IPS-NIHi11 (cell line): ENCODE data around the gene NOL3.
"Not testable (repeated sequence)": the region's sequence is repeated elsewhere in the genome, so short reads cannot be mapped to it uniquely, and the experiment has no call there.

Experiments
- DNase-seq: peaks from one replicate; pipeline ENCODE4 v3.0.0; 2012; ENCODE audit warnings: mixed read lengths, low spot score

Gene NOL3

GRCh38 chr16:67170168-67170948, at the start of gene NOL3:
TSS of gene NOL3 (plus strand) at chr16:67170538.
- peak; percentile 74 for DNase-seq

- DNase-seq: not testable (repeated sequence)
Observed at GRCh38 chr16:67122799-67123198, 47.5 kb upstream of the NOL3 start.

DNA sequence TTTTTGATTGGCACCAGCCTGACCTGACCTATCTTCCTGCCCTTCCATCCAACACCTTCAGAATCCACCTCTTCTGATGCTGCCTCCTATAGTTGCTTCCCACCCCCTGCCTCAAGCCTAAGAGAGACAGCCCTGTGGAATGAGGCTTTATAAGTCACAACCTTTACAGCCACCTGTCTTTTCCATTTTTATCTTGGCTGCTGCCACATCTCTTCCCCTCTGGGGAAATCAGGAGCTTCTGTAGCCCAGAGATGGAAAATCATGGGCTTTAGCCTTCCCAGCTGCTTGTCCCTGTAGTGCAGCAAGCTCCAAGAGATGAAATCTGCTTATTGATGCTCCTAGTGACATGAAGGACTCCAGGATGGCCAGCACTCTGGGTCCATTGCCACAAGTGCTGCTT, 41.9 kb upstream of the NOL3 start:
- DNase-seq: no peak

GRCh38 chr16:67128887-67129286, 41.5 kb upstream of the NOL3 start:
- DNase-seq: no peak

DNA sequence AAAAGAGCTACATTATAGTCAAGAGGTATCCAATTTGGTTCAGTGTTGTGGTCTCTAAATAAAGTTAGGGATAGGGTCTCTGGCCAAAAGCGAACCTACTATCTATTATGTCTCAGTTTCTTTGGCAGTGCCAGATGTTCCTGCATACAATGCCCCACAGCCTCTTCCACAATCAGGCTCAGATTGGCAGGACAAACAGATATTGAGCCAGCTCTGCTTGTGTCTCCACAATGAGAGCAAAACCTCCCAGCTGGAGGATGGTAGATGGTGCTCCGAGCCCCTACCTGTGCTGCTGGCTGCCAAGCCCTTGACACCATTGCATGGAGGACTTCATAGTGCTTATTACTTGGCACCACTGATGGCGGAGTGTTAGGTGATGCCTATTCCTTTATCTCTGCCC, 40.9 kb upstream of the NOL3 start:
- DNase-seq: no peak

- DNase-seq: no peak
Observed at GRCh38 chr16:67137605-67138004, 32.7 kb upstream of the NOL3 start.

- no peak for DNase-seq
Observed at GRCh38 chr16:67141391-67141790, 28.9 kb upstream of the NOL3 start.

- no peak for DNase-seq
Observed at GRCh38 chr16:67142342-67142741, 28.0 kb upstream of the NOL3 start.

GRCh38 chr16:67144943-67145342, 25.4 kb upstream of the NOL3 start:
- DNase-seq: no peak

DNA sequence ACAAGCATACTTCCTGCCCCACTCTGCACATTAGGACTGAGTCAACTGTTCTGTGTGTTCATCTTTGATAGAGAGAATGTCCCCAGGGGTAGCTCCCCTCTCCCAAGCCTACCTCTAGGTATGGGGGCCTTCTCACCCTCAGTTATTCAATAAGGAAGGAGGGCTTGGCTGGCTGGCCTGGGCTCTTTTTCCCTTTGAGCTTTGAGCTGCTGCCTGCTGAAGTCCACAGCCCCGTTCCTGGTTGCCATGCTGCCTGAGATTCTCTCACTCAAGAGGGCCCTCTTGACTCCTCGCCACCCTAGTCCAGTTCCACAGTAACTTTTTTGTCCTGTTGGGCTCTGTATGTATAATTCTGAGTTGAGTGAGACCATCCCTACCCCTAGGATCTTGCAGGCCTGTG, 24.6 kb upstream of the NOL3 start:
- DNase-seq: no peak

GRCh38 chr16:67146523-67147357, 23.6 kb upstream of the NOL3 start:
- no peak for DNase-seq

DNA sequence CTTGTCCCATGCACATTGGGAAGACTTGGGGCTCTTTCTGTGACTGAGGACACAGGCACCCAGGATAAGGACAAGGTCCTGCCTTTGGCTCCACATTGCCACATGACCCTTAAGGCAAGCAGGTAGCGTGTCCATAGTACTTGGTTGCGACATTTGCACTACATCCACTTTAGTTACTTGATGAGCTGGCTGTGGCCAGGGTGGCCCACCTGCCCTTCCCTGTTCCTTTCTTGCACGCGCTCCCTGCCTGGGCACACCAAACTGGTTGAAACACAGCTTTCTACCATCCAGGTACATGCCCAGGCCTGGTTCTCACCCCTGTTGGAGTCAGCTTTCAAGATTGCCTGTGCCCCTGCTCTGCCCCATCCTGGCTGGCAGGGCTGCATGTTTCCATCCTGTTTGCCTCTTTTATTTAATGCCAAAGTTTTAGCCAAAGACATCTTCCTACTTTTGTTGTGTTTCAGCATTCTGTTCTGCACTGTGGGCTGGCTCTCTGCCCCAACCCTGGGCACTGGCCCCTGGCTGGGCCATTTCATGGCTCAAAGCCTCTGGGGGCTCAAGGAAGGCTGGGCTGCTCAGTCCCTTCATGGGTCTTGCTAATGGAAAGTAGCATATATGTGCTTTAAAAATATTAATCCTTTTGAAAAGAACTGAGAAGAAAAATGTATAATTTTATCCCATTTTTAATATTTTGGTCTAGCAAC, 22.7 kb upstream of the NOL3 start:
- DNase-seq: no peak

GRCh38 chr16:67148221-67148620, 22.1 kb upstream of the NOL3 start:
- DNase-seq: no peak

- DNase-seq: no peak
Observed at GRCh38 chr16:67148656-67149275, 21.6 kb upstream of the NOL3 start.

GRCh38 chr16:67149276-67150046, 20.9 kb upstream of the NOL3 start:
- DNase-seq: peak; percentile 95

GRCh38 chr16:67150047-67150832, 20.1 kb upstream of the NOL3 start:
- peak; percentile 89 for DNase-seq

DNA sequence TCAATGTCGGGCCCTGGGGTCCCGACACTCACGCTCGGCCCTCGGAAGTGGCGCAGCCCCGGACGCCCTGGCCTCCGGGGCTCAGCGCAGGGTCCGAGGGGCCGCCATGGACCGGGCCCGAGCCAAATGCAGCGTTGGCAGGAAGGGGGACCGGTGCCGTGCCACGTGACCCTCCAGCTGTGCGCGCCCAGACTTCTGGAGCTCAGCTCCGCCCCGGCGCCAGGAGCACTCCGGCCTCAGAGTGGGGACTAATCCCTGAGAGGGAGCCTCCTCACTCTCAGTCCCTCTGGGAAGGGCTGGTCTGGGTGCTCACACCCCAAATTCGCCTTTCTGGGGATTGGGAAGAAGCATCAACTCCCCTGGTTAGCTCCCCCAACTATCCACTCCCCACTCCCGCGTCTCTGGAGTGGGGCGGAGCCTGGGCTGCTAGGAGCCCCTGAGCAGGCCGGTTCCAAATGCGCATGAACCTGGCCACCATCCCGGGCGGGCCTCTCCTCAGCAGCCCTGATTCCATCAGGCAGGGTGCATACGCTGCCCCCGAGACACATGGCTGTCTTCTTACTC, 19.4 kb upstream of the NOL3 start, which contains the start of gene B3GNT9:
B3GNT9 (minus strand) TSS at position 166 of the 564 bp plus-strand sequence. CDS start 513 bp downstream, outside the sequence.
- peak; percentile 85 for DNase-seq

GRCh38 chr16:67151431-67152097, 18.8 kb upstream of the NOL3 start:
- DNase-seq: no peak

GRCh38 chr16:67154578-67155294, 15.6 kb upstream of the NOL3 start:
- peak; percentile 30 for DNase-seq
